Measurements from ENCODE around the gene TTR.

Gene TTR

GRCh38 chr18:31612124-31612523 is 20.4 kb downstream of the TTR start:
- no peaks in the 10 kb centered on the region for H3K27me3 ChIP-seq (ENCODE audit: insufficient read depth, low read length, poor library complexity, severe bottlenecking)
- H3K79me2 ChIP-seq (ENCODE audit: insufficient read depth, low read length) = no peaks in the 10 kb centered on the region
- no peaks in the 10 kb centered on the region for H3K9me3 ChIP-seq (ENCODE audit: insufficient read depth, low read depth, low read length)
- H3K4me3 ChIP-seq (ENCODE audit: low read length, poor library complexity, severe bottlenecking) = no peak overlapping the region
- no peaks in the 10 kb centered on the region for H3K9me2 ChIP-seq (replicated peaks; ENCODE audit: low read depth, low read length)
- no peak overlapping the region for H3K4me2 ChIP-seq (ENCODE audit: low read depth, low read length, poor library complexity, severe bottlenecking)
- H3K4me1 ChIP-seq (ENCODE audit: insufficient read depth, low read length, poor library complexity, severe bottlenecking) = peaks cover 21% of the 10 kb centered on the region
- TF ChIP-seq CTCF (conservative IDR thresholded peaks at IDR 0.05; ENCODE audit: low read length) = no peak
- TF ChIP-seq EZH2phosphoT487 (IDR thresholded peaks at IDR 0.05; ENCODE audit: borderline replicate concordance) = no peak
- no peaks in the 10 kb centered on the region for H3F3A ChIP-seq (ENCODE audit: low read depth)
- no peak overlapping the region for H3K9ac ChIP-seq (ENCODE audit: low read depth, low read length, poor library complexity, severe bottlenecking)
- no peak overlapping the region for H2AFZ ChIP-seq (ENCODE audit: low read length)
- H4K20me1 ChIP-seq (ENCODE audit: insufficient read depth, low read length, poor library complexity, severe bottlenecking) = no peaks in the 10 kb centered on the region
- no peaks in the 10 kb centered on the region for H3K36me3 ChIP-seq (ENCODE audit: insufficient read depth, low read length)

- H3K4me1 ChIP-seq (ENCODE audit: insufficient read depth, low read length, poor library complexity, severe bottlenecking) = peaks cover 21% of the 10 kb centered on the region
- H3K27me3 ChIP-seq (ENCODE audit: insufficient read depth, low read length, poor library complexity, severe bottlenecking) = no peaks in the 10 kb centered on the region
- H3K4me3 ChIP-seq (ENCODE audit: low read length, poor library complexity, severe bottlenecking) = no peak overlapping the region
- no peaks in the 10 kb centered on the region for H3K36me3 ChIP-seq (ENCODE audit: insufficient read depth, low read length)
- no peaks in the 10 kb centered on the region for H4K20me1 ChIP-seq (ENCODE audit: insufficient read depth, low read length, poor library complexity, severe bottlenecking)
- H3K9ac ChIP-seq (ENCODE audit: low read depth, low read length, poor library complexity, severe bottlenecking) = no peak overlapping the region
- H3K9me2 ChIP-seq (replicated peaks; ENCODE audit: low read depth, low read length) = no peaks in the 10 kb centered on the region
- no peak overlapping the region for H2AFZ ChIP-seq (ENCODE audit: low read length)
- H3K9me3 ChIP-seq (ENCODE audit: insufficient read depth, low read depth, low read length) = no peaks in the 10 kb centered on the region
- TF ChIP-seq CTCF (conservative IDR thresholded peaks at IDR 0.05; ENCODE audit: low read length) = no peak
- no peak for TF ChIP-seq EZH2phosphoT487 (IDR thresholded peaks at IDR 0.05; ENCODE audit: borderline replicate concordance)
- no peaks in the 10 kb centered on the region for H3F3A ChIP-seq (ENCODE audit: low read depth)
- no peaks in the 10 kb centered on the region for H3K79me2 ChIP-seq (ENCODE audit: insufficient read depth, low read length)
- H3K4me2 ChIP-seq (ENCODE audit: low read depth, low read length, poor library complexity, severe bottlenecking) = no peak overlapping the region
Measured at GRCh38 chr18:31614044-31614443, 22.4 kb downstream of the TTR start.

- Histone ChIP-seq H3K9me2 (replicated peaks; ENCODE audit: low read depth, low read length) (no peaks in the 10 kb centered on the region), H3K36me3 (ENCODE audit: insufficient read depth, low read length) (no peaks in the 10 kb centered on the region), H3K4me1 (ENCODE audit: insufficient read depth, low read length, poor library complexity, severe bottlenecking) (no peaks in the 10 kb centered on the region), H3K9ac (ENCODE audit: low read depth, low read length, poor library complexity, severe bottlenecking) (no peak overlapping the region), H3K4me2 (ENCODE audit: low read depth, low read length, poor library complexity, severe bottlenecking) (no peak overlapping the region), H3F3A (ENCODE audit: low read depth) (no peaks in the 10 kb centered on the region), H3K9me3 (ENCODE audit: insufficient read depth, low read depth, low read length) (no peaks in the 10 kb centered on the region), H3K79me2 (ENCODE audit: insufficient read depth, low read length) (no peaks in the 10 kb centered on the region), H3K4me3 (ENCODE audit: low read length, poor library complexity, severe bottlenecking) (no peak overlapping the region), H3K27me3 (ENCODE audit: insufficient read depth, low read length, poor library complexity, severe bottlenecking) (no peaks in the 10 kb centered on the region), H4K20me1 (ENCODE audit: insufficient read depth, low read length, poor library complexity, severe bottlenecking) (no peaks in the 10 kb centered on the region), H2AFZ (ENCODE audit: low read length) (no peak overlapping the region)
- TF ChIP-seq CTCF (conservative IDR thresholded peaks at IDR 0.05; ENCODE audit: low read length) (no peak), EZH2phosphoT487 (IDR thresholded peaks at IDR 0.05; ENCODE audit: borderline replicate concordance) (no peak)
Measured at GRCh38 chr18:31616586-31616985, 24.9 kb downstream of the TTR start.

Data from Loucy (cell line).